Right hindlimb (tissue), 1 donor: Measurements from ENCODE around the gene ELP5.
A peak's percentile ranks its signal among the peaks of the same experiment; 100 is the strongest.

Experiments used
- DNase-seq: peaks from one replicate; pipeline ENCODE4 v3.0.0-alpha.2; 2018

Gene ELP5

DNA sequence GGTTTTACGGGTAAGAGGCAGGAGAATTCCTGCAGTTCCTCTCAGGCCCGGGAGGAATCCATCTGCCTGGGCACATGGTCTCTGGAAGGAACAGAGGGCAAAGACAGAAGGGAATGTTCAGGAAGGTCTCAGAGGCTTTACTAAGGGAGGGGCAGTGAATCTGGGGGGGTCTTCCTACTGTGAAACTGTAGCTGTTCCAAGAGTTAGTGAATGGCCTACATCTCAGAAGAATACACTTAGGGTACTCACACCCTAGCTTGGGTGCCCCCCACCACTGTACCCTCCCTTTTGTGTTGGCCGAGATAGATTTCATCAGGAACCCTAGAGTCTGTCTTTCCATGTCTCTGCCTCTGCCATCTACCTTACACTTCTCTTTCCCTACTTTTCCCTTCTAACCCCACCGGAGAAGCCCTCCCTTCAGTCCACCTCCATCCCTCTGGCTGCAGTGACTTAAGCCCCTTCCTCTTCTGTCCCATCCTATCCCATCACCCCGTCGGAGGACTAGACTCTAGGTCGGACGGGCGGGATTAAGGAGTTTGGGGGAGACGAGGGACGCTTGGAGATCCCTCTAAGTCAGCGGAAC lies 32.7 kb upstream of the ELP5 start:
- no peak for DNase-seq

DNA sequence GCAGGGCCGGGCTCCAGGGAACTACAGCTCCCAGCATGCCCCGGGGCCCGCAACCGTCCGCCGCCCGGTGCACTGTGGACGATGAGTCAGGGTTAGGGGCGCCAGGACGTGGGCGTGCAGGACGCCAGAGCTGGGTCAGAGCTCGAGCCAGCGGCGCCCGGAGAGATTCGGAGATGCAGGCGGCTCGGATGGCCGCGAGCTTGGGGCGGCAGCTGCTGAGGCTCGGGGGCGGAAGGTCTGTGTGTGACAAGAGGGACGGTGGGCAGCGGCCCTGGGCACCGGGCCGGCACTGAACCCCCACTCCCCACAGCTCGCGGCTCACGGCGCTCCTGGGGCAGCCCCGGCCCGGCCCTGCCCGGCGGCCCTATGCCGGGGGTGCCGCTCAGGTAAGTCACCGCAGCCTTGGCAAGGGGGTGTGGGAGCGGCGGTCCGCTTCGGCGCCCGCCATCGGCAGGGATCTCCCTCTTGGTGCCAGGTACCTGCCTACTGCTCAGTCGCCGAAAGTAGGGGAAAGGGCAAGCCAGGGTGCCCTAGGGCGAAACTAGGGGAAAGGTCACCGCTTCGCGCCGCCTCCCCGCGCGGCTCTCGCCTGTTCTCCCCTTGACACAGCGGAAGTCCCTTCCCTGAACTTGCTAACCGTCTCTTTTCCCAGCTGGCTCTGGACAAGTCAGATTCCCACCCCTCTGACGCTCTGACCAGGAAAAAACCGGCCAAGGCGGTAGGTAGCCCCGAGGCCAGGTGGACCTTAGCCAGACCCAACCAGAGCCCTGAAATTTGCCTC lies 32.0 kb upstream of the ELP5 start, which contains the start of the genes ACADVL and DLG4:
ACADVL (plus strand) TSS at position 127 of the 781 bp plus-strand sequence; CDS start at position 174, 47 bp downstream.
DLG4 (minus strand) TSS at position 25 of the 781 bp plus-strand sequence.
- DNase-seq: peak; percentile 95

DNA sequence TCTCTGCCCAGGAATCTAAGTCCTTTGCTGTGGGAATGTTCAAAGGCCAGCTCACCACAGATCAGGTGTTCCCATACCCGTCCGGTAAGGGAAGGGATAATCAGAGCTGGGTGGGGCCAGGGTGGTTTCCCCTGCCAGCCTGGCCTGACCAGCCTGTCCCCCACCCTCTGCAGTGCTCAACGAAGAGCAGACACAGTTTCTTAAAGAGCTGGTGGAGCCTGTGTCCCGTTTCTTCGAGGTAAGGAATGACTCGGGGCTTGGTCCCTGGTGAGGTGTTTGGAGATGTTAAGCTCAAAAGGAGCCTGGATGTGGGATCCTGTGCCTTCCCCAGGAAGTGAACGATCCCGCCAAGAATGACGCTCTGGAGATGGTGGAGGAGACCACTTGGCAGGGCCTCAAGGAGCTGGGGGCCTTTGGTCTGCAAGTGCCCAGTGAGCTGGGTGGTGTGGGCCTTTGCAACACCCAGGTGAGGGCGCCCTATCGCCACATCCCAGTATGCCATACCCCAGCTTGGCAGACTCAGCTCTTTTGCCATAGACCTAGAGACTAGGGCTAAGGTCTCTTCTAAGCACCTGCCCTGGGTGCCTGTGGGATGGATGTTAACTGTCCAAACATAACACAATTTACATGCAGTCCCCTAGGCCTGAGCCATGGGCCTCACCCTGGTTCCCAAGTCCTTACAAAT lies 31.3 kb upstream of the ELP5 start:
- peak; percentile 69 for DNase-seq

DNA sequence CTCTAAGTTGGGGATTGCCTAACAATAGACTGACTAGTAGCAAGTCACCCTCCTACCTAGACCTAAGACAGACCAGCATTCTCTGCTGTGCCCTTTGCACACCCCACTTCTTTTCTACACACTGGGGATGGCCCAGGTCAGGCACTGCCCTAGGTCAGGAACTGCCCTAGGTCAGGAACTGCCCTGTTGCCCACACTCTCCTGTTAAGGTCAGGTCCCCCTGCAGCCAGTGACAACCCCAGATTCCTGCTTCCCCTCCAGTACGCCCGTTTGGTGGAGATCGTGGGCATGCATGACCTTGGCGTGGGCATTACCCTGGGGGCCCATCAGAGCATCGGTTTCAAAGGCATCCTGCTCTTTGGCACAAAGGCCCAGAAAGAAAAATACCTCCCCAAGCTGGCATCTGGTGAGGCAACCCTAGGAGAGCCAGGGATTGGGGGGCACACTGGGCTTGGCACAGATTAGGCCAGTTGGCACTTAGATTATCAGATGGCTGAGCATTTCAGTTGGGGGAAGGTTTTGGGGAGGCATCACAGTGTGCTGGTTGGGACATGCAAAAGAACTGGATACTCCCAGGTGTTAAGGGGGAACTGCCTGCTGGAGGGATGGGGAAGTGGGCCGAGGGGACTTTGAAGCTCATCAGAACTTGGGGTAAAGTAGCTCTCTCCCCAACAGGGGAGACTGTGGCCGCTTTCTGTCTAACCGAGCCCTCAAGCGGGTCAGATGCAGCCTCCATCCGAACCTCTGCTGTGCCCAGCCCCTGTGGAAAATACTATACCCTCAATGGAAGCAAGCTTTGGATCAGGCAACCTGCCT lies 30.5 kb upstream of the ELP5 start:
- DNase-seq: peak; percentile 26

DNA sequence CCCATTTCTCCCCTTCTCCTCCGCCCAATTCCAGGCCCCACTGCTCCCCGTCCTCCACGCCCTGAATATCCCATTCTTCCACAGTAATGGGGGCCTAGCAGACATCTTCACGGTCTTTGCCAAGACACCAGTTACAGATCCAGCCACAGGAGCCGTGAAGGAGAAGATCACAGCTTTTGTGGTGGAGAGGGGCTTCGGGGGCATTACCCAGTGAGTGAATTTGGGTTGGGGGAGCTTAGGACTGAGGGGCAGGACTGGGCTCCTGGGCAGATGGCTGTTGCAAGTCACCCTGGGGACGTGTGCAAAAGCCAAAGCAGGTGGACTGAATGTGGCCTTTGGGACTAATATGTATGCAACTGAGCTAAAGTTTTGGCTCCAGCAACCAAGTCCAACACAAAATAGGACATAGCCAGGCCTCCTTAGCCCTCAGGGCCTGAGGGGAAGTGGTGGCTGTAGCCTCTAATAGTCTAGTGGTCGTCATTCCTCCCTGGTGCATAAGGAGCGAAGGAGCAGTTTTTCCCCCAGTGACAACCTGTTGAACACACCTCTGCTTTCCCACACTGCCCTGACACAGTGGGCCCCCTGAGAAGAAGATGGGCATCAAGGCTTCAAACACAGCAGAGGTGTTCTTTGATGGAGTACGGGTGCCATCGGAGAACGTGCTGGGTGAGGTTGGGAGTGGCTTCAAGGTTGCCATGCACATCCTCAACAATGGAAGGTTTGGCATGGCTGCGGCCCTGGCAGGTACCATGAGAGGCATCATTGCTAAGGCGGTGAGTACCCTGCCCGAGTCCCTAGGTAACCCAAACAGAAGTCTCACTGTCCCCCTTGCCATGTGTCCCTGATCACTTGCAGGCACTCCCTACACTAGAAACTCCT lies 29.7 kb upstream of the ELP5 start:
- peak; percentile 29 for DNase-seq

DNA sequence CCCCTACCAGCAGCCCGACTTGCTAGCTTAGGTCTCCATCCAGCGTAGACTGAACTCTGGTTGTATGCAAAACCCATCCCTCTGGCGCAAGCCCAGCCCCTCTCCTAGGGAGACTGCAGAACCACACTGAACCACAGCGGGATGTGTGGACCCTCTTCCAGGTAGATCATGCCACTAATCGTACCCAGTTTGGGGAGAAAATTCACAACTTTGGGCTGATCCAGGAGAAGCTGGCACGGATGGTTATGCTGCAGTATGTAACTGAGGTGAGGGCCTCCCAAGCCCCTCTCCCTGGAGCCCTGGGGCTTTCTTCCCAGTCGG lies 29.1 kb upstream of the ELP5 start:
- no peak for DNase-seq

DNA sequence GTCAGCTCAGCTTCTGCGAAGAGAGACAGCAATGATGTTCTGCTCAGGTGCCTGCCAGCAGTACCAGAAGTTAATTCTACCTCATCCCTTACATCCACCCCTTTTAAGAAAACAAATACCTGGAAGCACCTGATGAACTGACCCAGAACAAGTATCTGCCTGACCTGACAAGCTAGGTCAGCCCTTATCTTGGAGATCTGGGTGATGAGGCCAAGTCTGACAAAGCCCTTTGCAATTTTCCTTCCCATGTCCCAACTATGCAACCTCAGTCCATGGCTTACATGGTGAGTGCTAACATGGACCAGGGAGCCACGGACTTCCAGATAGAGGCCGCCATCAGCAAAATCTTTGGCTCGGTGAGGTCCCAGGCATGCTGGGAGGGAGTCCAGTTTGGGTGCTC lies 28.6 kb upstream of the ELP5 start:
- DNase-seq: no peak

DNA sequence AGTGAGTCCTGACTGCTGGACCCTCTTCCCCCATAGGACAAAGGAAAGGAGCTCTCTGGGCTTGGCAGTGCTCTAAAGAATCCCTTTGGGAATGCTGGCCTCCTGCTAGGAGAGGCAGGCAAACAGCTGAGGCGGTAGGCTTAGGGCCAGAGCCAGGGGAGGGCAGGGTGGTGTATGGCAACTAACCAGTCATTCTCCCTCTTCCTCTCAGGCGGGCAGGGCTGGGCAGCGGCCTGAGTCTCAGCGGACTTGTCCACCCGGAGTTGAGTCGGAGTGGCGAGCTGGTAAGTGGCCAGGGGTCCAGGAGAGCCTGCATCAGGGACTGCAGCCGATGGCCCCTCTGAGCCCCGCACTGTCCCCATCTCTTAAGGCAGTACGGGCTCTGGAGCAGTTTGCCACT lies 27.9 kb upstream of the ELP5 start:
- peak; percentile 23 for DNase-seq

DNA sequence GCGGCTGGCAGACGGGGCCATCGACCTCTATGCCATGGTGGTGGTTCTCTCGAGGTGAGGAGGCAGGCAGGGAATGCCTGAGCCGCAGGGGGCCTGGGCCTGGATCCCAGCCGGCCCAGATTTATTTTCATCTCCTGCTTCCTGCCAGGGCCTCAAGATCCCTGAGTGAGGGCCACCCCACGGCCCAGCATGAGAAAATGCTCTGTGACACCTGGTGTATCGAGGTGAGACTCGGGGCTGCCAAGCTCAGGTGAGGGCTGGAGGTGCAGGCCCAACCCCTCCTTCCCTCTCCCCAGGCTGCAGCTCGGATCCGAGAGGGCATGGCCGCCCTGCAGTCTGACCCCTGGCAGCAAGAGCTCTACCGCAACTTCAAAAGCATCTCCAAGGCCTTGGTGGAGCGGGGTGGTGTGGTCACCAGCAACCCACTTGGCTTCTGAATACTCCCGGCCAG lies 27.3 kb upstream of the ELP5 start:
- DNase-seq: no peak

DNA sequence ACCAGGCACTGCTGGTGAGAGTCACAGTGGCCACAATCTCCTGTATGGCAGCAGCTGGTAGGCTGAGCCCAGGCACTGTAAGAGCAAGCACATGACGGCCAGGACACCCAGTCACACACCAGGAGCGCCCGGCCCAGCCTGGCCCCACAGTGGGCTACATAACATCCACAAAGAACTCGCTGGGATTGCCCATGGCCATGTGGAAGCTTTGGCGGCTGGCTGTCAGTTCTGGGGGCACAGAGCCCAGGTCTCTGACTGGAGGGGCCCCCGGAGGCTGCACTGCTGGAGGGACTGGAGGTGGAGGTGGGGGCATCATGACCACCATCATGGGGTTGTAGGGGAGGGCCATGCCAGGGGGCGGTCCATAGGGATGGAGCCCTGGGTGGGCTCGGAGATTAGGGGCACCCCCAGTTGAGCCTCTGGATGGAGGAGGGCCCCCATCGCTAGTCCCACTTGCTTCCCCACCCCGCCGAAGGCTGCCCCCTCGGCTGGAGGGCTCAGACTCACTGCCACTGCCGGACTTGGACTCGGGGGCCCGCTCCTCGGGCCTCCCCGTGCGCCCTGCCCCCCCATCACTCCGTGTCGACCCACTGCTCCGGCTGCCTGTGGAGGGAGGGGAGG lies 26.2 kb upstream of the ELP5 start:
- peak; percentile 21 for DNase-seq

DNA sequence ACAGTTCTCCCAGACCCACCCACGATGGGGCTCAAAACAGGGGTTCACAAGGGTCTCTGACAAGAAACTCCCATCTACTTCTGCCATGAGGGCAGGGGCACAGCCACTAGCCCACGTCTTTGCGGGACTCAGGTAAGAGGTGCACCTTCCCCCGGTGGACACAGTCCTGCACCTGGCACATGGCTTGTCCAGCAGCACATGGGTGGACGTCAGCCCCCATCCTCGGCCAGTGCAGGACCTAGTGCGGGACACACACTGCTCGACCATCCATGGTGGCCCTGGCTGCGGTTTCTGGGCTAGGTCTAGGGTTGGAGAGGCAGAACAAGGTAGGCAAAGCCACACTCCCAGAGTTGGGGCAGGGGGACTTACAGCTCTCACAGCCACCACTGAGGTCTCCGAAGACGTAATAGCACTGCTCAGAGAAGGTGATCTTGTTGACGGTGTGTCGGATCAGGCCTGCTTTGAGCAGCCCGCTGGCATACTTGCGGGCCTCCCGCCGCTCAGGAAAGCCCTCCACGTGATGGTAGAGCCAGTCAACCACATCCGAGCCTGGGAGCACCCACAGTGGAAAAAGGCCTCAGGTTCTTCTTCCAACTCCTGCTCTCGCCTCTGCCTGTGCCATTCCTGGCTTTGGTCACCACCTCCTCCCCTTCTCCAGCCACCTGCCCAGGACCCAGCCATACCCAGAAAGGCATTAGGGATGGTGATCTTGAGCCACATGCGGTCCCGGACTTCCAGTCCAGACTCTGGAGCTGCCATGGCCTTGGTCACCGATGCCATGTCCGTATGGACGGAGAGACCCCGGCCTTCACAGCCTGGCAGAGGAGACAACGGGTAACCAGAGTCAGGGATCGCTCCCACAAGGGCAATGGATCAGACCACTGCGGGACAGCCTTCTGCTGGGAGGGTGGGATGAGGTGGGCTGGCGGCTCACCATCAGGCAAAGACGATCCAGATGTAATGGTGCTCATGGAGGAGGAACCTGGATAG lies 25.0 kb upstream of the ELP5 start:
- no peak for DNase-seq

DNA sequence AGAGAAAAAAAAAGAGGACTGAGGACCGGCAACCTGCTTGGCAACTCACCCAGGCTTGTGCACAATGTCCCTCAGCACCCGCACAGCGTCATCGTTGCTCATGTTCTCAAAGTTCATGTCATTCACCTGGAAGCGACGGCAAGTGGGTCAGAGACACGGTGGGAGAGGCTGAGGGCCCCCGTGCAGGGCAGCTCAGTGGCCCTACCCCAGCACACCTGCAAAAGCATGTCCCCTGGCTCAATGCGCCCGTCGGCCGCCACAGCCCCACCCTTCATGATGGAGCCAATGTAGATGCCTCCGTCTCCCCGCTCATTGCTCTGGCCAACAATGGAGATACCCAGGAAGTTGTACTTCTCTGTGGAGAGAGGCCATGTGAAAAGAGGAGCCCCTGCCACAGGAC lies 23.1 kb upstream of the ELP5 start:
- DNase-seq: no peak

DNA sequence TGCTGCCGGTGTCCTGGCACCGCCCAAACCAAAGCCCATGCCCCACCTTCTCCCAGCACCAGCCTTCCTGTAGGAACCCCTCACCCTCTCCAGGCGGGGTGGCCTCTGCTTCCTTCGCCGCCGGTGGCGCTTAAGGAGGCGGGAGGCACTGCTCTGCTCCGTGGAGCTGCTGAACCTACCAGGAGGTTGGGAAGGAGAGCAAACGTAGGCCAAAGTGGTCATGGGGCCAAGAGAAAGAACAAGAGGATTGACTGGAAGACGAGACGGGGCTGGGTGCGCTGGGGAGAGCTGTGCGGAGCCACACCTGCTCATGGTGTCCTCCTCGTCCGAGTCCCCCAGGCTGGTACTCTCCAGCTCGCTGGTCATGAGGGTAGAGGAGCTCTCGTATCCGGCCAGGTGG lies 22.5 kb upstream of the ELP5 start:
- no peak for DNase-seq

DNA sequence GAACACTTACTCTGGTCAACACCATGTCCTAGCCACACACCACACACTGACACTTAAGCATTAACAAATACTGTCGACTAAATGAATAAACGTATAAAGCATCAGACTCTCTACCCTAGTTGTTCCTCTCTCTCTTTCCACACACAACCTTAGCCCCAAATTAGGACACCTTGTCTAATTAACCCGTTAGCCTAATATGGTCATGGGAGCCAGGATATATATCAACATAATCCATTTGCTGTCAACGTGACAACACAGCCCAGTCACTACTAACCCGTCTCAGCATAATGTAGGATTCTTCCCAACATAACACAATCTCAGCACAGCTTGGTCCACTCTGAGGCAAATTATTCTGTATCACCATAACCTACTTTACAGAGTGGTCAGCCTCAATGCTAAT lies 19.9 kb upstream of the ELP5 start:
- no peak for DNase-seq

DNA sequence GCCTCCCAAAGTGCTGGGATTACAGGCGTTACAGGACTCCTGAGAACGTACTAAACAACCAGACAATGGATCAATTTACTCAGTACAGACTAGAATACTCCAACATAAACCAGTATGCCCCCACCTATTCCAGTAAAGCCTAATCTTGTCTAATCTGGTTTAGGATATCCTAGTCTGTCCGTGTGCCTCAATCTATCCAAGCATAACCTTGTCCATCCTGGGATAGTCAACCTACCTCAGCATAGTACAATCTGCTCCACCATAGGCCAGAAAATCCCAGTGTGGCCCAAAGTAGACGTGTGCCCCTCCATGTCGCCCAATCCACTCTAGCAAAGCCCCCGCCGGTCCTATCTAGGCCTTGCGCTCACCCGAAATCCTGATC lies 18.3 kb upstream of the ELP5 start:
- no peak for DNase-seq

DNA sequence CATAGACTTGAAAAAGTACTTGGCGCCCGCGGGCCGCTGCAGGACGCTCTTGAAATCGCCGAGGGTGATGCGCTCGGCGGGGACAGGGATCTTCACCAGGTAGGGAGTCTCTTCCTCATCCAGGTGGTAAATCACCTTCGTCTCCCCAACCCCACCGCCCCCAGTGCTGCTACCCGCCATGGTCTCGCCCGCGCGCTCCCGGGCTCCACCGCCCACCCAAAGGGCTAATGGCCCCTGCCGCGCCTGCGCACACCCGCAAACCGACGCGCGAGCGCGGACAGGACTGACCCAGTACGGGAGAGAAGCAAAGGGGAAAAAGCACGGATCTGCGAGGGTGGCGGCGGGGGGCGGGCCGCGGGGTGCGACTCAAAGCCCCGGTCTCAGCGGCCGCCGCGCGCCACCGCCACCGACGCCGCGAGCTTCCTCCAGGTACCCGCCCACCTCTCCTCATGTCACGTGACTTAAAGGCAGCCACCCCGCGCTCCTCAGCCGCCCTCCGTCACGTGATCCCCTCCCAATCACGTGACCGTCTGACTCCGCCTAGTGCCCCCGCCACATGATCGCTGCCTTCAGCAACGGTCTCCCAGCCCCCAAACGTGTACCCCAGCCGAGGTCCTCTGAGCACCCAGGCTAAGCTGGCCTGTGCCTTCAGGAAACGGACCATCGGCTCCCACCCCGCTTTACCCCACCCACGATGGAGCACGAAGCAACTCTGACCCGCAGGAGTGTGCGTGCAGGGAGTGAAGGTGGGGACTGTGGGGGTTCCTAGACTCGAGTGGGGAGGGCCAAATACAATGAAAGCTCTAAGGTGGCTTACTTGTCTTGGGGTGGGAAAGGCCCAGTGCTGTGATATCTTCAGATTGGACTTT lies 17.7 kb upstream of the ELP5 start, which contains the start of gene DVL2:
DVL2 (minus strand) TSS at position 435 of the 869 bp plus-strand sequence; CDS start at position 180, 255 bp downstream.
- peak; percentile 97 for DNase-seq

DNA sequence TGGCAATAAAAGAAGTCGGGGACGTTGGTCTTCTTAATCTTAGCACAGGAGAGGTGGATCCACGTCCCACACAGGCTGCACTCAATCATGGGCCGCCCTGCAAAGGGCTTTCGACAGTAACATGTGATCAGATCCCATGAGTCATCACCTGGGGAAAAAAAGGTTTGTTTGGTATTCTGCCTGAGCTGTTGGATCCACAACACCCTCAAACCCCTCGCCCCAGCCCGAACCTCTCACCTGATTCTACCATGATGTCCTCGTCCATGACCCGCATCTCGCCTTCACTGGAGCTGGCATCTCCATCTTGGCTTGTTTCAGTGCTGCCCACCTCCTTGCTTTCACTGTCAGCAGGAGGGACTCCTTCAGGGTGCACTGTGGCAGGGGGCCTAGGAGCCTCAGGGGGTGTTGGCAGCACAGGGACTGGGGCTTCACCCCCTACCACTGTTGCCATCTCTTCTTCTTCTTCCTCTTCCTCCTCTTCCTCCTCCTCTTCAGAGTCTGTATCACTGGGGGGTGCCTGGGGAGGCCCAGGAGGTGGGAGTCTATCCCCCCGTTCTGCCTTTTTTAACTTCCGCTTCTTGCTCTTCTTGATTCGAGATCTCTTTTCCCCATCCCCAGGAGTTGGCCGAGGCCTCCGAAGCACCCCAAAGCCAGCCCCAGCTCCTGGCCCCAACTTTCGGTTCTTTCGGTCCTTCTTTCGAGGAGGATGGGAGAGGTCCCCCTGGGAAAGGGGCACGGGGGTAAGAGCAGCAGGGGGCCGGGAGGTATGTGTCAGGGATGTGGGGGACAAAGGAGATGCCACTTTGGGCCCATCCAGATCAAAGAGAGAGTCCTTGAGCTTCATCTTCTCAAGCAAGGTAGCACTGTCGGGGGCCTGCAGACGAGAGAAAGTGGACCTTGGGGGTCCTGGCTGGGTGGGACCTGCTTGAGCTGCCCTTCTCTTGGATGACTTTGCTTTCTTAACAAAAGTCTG lies 16.0 kb upstream of the ELP5 start:
- DNase-seq: peak; percentile 24

DNA sequence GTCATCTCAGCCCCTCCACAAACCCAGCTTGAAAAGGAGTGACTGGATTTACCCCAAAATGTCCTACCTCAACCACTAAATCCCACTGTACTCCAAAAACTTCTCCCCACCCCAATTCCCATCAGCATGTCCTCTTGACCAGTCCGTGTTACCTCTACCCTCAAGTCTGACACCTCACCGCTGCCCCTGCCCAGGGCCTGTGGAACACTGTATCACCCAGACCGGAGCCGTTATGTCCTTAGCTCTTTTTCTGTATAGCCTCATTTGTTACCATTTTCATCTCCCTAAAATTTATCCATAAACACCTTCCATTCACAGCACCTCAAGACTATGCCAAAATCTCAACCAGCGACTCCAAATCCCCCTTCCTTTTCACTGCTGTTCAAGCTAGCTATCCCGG lies 15.2 kb upstream of the ELP5 start:
- DNase-seq: no peak
